ENCODE measurements around the gene UACA. TPM values are rescaled to one million over a fixed set of nuclear protein-coding genes. Genes with fewer than 3 reads are reported as not detected.
"Not testable (repeated sequence)": the region's sequence is repeated elsewhere in the genome, so short reads cannot be mapped to it uniquely, and the experiment has no call there.

Gene UACA
- total and polyA plus RNA-seq, 2 donors: 12.8 to 195 TPM

- Histone ChIP-seq H3K4me1 (ENCODE audit: insufficient read depth) (no peaks in the 10 kb centered on the region), H3K27ac (ENCODE audit: low read depth) (no peak overlapping the region), H3K4me3 (ENCODE audit: low read depth, low read length) (no peak overlapping the region), H3K36me3 (ENCODE audit: insufficient read depth) (no peaks in the 10 kb centered on the region)
- DNase-seq (ENCODE audit: extremely low spot score): no peak
- WGBS: 80% methylated on average over 4 of the region's 4 CpGs
Observed at GRCh38 chr15:70669006-70669602, 94.3 kb downstream of the UACA start.

GRCh38 chr15:70665599-70665998 lies 97.8 kb downstream of the UACA start:
- no peaks in the 10 kb centered on the region for H3K36me3 ChIP-seq (ENCODE audit: insufficient read depth)
- H3K4me3 ChIP-seq (ENCODE audit: low read depth, low read length): no peak overlapping the region
- no peak for DNase-seq (ENCODE audit: extremely low spot score)
- H3K4me1 ChIP-seq (ENCODE audit: insufficient read depth): no peaks in the 10 kb centered on the region
- H3K27ac ChIP-seq (ENCODE audit: low read depth): no peak overlapping the region
- 97% methylated on average over 1 of the region's 1 CpG for WGBS

GRCh38 chr15:70664494-70664893 lies 98.9 kb downstream of the UACA start:
- Histone ChIP-seq H3K27ac (ENCODE audit: low read depth) (no peak overlapping the region), H3K4me1 (ENCODE audit: insufficient read depth) (no peaks in the 10 kb centered on the region), H3K4me3 (ENCODE audit: low read depth, low read length) (no peak overlapping the region), H3K36me3 (ENCODE audit: insufficient read depth) (no peaks in the 10 kb centered on the region)
- DNase-seq (ENCODE audit: extremely low spot score): no peak
- WGBS: 76% methylated on average over 4 of the region's 4 CpGs

GRCh38 chr15:70663069-70663468 lies 100.3 kb downstream of the UACA start:
- not testable (repeated sequence) for H3K4me1 ChIP-seq (ENCODE audit: insufficient read depth); H3K36me3 ChIP-seq (ENCODE audit: insufficient read depth); H3K4me3 ChIP-seq (ENCODE audit: low read depth, low read length); H3K27ac ChIP-seq (ENCODE audit: low read depth); DNase-seq (ENCODE audit: extremely low spot score)
- WGBS: 97% methylated on average over 2 of the region's 3 CpGs

- WGBS: 89% methylated on average over 3 of the region's 3 CpGs
- H3K36me3 ChIP-seq (ENCODE audit: insufficient read depth): no peaks in the 10 kb centered on the region
Observed at GRCh38 chr15:70659662-70660061, 103.7 kb downstream of the UACA start.

GRCh38 chr15:70658641-70659040 lies 104.7 kb downstream of the UACA start:
- WGBS: 73% methylated on average over 3 of the region's 3 CpGs
- Histone ChIP-seq H3K36me3 (ENCODE audit: insufficient read depth) (no peaks in the 10 kb centered on the region), H3K27ac (ENCODE audit: low read depth) (no peak overlapping the region), H3K4me1 (ENCODE audit: insufficient read depth) (no peaks in the 10 kb centered on the region), H3K4me3 (ENCODE audit: low read depth, low read length) (no peak overlapping the region)
- no peak for DNase-seq (ENCODE audit: extremely low spot score)

More at GRCh38 chr15:70659662-70660061, 103.7 kb downstream of the UACA start:
- DNase-seq (ENCODE audit: extremely low spot score): no peak
- no peaks in the 10 kb centered on the region for H3K4me1 ChIP-seq (ENCODE audit: insufficient read depth)
- H3K4me3 ChIP-seq (ENCODE audit: low read depth, low read length): no peak overlapping the region
- no peak overlapping the region for H3K27ac ChIP-seq (ENCODE audit: low read depth)

- DNase-seq (ENCODE audit: extremely low spot score): no peak
- H3K36me3 ChIP-seq (ENCODE audit: insufficient read depth): no peaks in the 10 kb centered on the region
- no peaks in the 10 kb centered on the region for H3K4me1 ChIP-seq (ENCODE audit: insufficient read depth)
- no peak overlapping the region for H3K4me3 ChIP-seq (ENCODE audit: low read depth, low read length)
- WGBS: 93% methylated on average over 4 of the region's 4 CpGs
- H3K27ac ChIP-seq (ENCODE audit: low read depth): no peak overlapping the region
Observed at GRCh38 chr15:70653426-70653825, 109.9 kb downstream of the UACA start.

- WGBS: 97% methylated on average over 2 of the region's 2 CpGs
- Histone ChIP-seq H3K36me3 (ENCODE audit: insufficient read depth) (no peaks in the 10 kb centered on the region), H3K4me3 (ENCODE audit: low read depth, low read length) (no peak overlapping the region), H3K4me1 (ENCODE audit: insufficient read depth) (no peaks in the 10 kb centered on the region), H3K27ac (ENCODE audit: low read depth) (no peak overlapping the region)
- no peak for DNase-seq (ENCODE audit: extremely low spot score)
Observed at GRCh38 chr15:70652341-70652740, 111.0 kb downstream of the UACA start.

- no peaks in the 10 kb centered on the region for H3K4me1 ChIP-seq (ENCODE audit: insufficient read depth)
- 94% methylated on average over 2 of the region's 2 CpGs for WGBS
Observed at GRCh38 chr15:70651303-70651845, 112.0 kb downstream of the UACA start.

GRCh38 chr15:70650567-70651302 lies 112.6 kb downstream of the UACA start:
- Histone ChIP-seq H3K27ac (ENCODE audit: low read depth) (no peak overlapping the region), H3K4me3 (ENCODE audit: low read depth, low read length) (no peak overlapping the region), H3K4me1 (ENCODE audit: insufficient read depth) (no peaks in the 10 kb centered on the region), H3K36me3 (ENCODE audit: insufficient read depth) (no peaks in the 10 kb centered on the region)
- 86% methylated on average over 10 of the region's 10 CpGs for WGBS
- no peak for DNase-seq (ENCODE audit: extremely low spot score)

More at GRCh38 chr15:70651303-70651845, 112.0 kb downstream of the UACA start:
- no peak overlapping the region for H3K4me3 ChIP-seq (ENCODE audit: low read depth, low read length)
- DNase-seq (ENCODE audit: extremely low spot score): no peak
- no peak overlapping the region for H3K27ac ChIP-seq (ENCODE audit: low read depth)
- no peaks in the 10 kb centered on the region for H3K36me3 ChIP-seq (ENCODE audit: insufficient read depth)

GRCh38 chr15:70647396-70647795 lies 116.0 kb downstream of the UACA start:
- no peak overlapping the region for H3K27ac ChIP-seq (ENCODE audit: low read depth)
- WGBS: 55% methylated on average over 1 of the region's 1 CpG
- no peaks in the 10 kb centered on the region for H3K4me1 ChIP-seq (ENCODE audit: insufficient read depth)
- no peak for DNase-seq (ENCODE audit: extremely low spot score)
- no peaks in the 10 kb centered on the region for H3K36me3 ChIP-seq (ENCODE audit: insufficient read depth)
- no peak overlapping the region for H3K4me3 ChIP-seq (ENCODE audit: low read depth, low read length)

- no peak overlapping the region for H3K27ac ChIP-seq (ENCODE audit: low read depth)
- H3K4me1 ChIP-seq (ENCODE audit: insufficient read depth): no peaks in the 10 kb centered on the region
- no peak for DNase-seq (ENCODE audit: extremely low spot score)
- 54% methylated on average over 1 of the region's 1 CpG for whole genome bisulfite sequencing
- H3K4me3 ChIP-seq (ENCODE audit: low read depth, low read length): no peak overlapping the region
- H3K36me3 ChIP-seq (ENCODE audit: insufficient read depth): no peaks in the 10 kb centered on the region
Observed at GRCh38 chr15:70646169-70646568, 117.2 kb downstream of the UACA start.

- H3K27ac ChIP-seq (ENCODE audit: low read depth): no peak overlapping the region
- H3K36me3 ChIP-seq (ENCODE audit: insufficient read depth): no peaks in the 10 kb centered on the region
- WGBS: 63% methylated on average over 1 of the region's 1 CpG
- DNase-seq (ENCODE audit: extremely low spot score): no peak
- no peak overlapping the region for H3K4me3 ChIP-seq (ENCODE audit: low read depth, low read length)
- H3K4me1 ChIP-seq (ENCODE audit: insufficient read depth): no peaks in the 10 kb centered on the region
Observed at GRCh38 chr15:70643783-70644125, 119.6 kb downstream of the UACA start.

GRCh38 chr15:70643106-70643782 lies 120.1 kb downstream of the UACA start:
- WGBS: 71% methylated on average over 8 of the region's 8 CpGs
- H3K27ac ChIP-seq (ENCODE audit: low read depth): no peak overlapping the region
- no peaks in the 10 kb centered on the region for H3K4me1 ChIP-seq (ENCODE audit: insufficient read depth)
- no peaks in the 10 kb centered on the region for H3K36me3 ChIP-seq (ENCODE audit: insufficient read depth)
- no peak overlapping the region for H3K4me3 ChIP-seq (ENCODE audit: low read depth, low read length)
- DNase-seq (ENCODE audit: extremely low spot score): no peak
